Measurements from ENCODE around the gene ZNF423. TPM values are rescaled to one million over a fixed set of nuclear protein-coding genes. Genes with fewer than 3 reads are reported as not detected.

Gene ZNF423
- total and polyA plus RNA-seq, 2 experiments from 2014 or later: 14.9 to 41.8 TPM

DNA sequence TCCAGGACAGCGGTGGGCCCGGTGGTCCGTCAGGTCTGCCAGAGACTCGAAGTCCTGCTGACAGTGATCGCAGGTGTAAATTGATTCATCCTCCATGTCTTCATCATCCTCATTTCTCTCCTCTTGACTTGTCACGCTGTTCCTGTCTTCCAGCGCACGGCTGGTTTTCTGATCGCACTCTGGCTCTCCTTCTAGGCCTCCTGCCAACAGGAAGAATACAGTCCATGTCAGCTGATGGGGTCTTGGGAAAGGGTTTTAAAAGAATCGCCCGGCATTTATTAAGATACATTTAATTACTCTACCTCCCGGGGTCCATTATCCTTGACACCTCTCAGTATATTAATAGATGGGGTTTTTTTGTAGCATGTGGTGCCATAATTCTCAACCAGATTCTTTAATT, 125.1 kb downstream of the ZNF423 start:
- H3K4me3 Mint-ChIP-seq: no peak overlapping the region
- Histone ChIP-seq H3K27me3 (ENCODE audit: insufficient read depth) (no peaks in the 10 kb centered on the region), H3K4me1 (ENCODE audit: insufficient read depth) (peaks cover 8% of the 10 kb centered on the region; the same call in 1 of the 2 replicates), H3K27ac (ENCODE audit: low read depth) (no peak overlapping the region), H3K9me2 (ENCODE audit: insufficient read depth) (no peaks in the 10 kb centered on the region), H3F3A (replicated peaks; ENCODE audit: low read depth) (no peaks in the 10 kb centered on the region), H3K4me3 (no peak overlapping the region), H4K20me1 (replicated peaks; ENCODE audit: insufficient read depth) (0 out of 2 replicates have a peak, but pooled peaks cover 3% of the 10 kb centered on the region), H3K79me2 (replicated peaks; ENCODE audit: insufficient read depth) (0 out of 2 replicates have a peak, but pooled peaks cover 3% of the 10 kb centered on the region), H3K36me3 (ENCODE audit: insufficient read depth) (0 out of 2 replicates have a peak, but pooled peaks cover 6% of the 10 kb centered on the region), H3K4me2 (no peak overlapping the region), H2AFZ (no peak overlapping the region)
- no peak for DNase-seq (ENCODE audit: low spot score)
- peaks cover 27% of the 10 kb centered on the region for H3K36me3 Mint-ChIP-seq (ENCODE audit: low read depth)
- peaks cover 14% of the 10 kb centered on the region for H3K9me3 Mint-ChIP-seq
- peaks cover 3% of the 10 kb centered on the region for H3K27me3 Mint-ChIP-seq (ENCODE audit: insufficient read depth, low read depth, poor library complexity)
- TF ChIP-seq JUNB (IDR thresholded peaks at IDR 0.05; ENCODE audit: unreplicated experiment): no peak
- no peak for TF ChIP-seq EZH2phosphoT487 (IDR thresholded peaks at IDR 0.05; ENCODE audit: unreplicated experiment)
- TF ChIP-seq POLR2AphosphoS5 (IDR thresholded peaks at IDR 0.05; ENCODE audit: low read depth): no peak
- no peak for TF ChIP-seq STAT1 (IDR thresholded peaks at IDR 0.05; ENCODE audit: unreplicated experiment)
- TF ChIP-seq CREB1 (CRISPR knock-in tag; IDR thresholded peaks at IDR 0.05; ENCODE audit: low read depth): no peak
- no peak for TF ChIP-seq EZH2 (IDR thresholded peaks at IDR 0.05; ENCODE audit: low read depth, unreplicated experiment)
- TF ChIP-seq, protein P1, sequence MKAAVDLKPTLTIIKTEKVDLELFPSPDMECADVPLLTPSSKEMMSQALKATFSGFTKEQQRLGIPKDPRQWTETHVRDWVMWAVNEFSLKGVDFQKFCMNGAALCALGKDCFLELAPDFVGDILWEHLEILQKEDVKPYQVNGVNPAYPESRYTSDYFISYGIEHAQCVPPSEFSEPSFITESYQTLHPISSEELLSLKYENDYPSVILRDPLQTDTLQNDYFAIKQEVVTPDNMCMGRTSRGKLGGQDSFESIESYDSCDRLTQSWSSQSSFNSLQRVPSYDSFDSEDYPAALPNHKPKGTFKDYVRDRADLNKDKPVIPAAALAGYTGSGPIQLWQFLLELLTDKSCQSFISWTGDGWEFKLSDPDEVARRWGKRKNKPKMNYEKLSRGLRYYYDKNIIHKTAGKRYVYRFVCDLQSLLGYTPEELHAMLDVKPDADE (IDR thresholded peaks at IDR 0.05): no peak
- TF ChIP-seq, protein P2, sequence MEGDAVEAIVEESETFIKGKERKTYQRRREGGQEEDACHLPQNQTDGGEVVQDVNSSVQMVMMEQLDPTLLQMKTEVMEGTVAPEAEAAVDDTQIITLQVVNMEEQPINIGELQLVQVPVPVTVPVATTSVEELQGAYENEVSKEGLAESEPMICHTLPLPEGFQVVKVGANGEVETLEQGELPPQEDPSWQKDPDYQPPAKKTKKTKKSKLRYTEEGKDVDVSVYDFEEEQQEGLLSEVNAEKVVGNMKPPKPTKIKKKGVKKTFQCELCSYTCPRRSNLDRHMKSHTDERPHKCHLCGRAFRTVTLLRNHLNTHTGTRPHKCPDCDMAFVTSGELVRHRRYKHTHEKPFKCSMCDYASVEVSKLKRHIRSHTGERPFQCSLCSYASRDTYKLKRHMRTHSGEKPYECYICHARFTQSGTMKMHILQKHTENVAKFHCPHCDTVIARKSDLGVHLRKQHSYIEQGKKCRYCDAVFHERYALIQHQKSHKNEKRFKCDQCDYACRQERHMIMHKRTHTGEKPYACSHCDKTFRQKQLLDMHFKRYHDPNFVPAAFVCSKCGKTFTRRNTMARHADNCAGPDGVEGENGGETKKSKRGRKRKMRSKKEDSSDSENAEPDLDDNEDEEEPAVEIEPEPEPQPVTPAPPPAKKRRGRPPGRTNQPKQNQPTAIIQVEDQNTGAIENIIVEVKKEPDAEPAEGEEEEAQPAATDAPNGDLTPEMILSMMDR (conservative IDR thresholded peaks at IDR 0.05; ENCODE audit: low read depth in 2 of 2): no peak
- TF ChIP-seq, protein P3, sequence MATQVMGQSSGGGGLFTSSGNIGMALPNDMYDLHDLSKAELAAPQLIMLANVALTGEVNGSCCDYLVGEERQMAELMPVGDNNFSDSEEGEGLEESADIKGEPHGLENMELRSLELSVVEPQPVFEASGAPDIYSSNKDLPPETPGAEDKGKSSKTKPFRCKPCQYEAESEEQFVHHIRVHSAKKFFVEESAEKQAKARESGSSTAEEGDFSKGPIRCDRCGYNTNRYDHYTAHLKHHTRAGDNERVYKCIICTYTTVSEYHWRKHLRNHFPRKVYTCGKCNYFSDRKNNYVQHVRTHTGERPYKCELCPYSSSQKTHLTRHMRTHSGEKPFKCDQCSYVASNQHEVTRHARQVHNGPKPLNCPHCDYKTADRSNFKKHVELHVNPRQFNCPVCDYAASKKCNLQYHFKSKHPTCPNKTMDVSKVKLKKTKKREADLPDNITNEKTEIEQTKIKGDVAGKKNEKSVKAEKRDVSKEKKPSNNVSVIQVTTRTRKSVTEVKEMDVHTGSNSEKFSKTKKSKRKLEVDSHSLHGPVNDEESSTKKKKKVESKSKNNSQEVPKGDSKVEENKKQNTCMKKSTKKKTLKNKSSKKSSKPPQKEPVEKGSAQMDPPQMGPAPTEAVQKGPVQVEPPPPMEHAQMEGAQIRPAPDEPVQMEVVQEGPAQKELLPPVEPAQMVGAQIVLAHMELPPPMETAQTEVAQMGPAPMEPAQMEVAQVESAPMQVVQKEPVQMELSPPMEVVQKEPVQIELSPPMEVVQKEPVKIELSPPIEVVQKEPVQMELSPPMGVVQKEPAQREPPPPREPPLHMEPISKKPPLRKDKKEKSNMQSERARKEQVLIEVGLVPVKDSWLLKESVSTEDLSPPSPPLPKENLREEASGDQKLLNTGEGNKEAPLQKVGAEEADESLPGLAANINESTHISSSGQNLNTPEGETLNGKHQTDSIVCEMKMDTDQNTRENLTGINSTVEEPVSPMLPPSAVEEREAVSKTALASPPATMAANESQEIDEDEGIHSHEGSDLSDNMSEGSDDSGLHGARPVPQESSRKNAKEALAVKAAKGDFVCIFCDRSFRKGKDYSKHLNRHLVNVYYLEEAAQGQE (IDR thresholded peaks at IDR 0.05; ENCODE audit: unreplicated experiment): no peak
- TF ChIP-seq, protein P4, sequence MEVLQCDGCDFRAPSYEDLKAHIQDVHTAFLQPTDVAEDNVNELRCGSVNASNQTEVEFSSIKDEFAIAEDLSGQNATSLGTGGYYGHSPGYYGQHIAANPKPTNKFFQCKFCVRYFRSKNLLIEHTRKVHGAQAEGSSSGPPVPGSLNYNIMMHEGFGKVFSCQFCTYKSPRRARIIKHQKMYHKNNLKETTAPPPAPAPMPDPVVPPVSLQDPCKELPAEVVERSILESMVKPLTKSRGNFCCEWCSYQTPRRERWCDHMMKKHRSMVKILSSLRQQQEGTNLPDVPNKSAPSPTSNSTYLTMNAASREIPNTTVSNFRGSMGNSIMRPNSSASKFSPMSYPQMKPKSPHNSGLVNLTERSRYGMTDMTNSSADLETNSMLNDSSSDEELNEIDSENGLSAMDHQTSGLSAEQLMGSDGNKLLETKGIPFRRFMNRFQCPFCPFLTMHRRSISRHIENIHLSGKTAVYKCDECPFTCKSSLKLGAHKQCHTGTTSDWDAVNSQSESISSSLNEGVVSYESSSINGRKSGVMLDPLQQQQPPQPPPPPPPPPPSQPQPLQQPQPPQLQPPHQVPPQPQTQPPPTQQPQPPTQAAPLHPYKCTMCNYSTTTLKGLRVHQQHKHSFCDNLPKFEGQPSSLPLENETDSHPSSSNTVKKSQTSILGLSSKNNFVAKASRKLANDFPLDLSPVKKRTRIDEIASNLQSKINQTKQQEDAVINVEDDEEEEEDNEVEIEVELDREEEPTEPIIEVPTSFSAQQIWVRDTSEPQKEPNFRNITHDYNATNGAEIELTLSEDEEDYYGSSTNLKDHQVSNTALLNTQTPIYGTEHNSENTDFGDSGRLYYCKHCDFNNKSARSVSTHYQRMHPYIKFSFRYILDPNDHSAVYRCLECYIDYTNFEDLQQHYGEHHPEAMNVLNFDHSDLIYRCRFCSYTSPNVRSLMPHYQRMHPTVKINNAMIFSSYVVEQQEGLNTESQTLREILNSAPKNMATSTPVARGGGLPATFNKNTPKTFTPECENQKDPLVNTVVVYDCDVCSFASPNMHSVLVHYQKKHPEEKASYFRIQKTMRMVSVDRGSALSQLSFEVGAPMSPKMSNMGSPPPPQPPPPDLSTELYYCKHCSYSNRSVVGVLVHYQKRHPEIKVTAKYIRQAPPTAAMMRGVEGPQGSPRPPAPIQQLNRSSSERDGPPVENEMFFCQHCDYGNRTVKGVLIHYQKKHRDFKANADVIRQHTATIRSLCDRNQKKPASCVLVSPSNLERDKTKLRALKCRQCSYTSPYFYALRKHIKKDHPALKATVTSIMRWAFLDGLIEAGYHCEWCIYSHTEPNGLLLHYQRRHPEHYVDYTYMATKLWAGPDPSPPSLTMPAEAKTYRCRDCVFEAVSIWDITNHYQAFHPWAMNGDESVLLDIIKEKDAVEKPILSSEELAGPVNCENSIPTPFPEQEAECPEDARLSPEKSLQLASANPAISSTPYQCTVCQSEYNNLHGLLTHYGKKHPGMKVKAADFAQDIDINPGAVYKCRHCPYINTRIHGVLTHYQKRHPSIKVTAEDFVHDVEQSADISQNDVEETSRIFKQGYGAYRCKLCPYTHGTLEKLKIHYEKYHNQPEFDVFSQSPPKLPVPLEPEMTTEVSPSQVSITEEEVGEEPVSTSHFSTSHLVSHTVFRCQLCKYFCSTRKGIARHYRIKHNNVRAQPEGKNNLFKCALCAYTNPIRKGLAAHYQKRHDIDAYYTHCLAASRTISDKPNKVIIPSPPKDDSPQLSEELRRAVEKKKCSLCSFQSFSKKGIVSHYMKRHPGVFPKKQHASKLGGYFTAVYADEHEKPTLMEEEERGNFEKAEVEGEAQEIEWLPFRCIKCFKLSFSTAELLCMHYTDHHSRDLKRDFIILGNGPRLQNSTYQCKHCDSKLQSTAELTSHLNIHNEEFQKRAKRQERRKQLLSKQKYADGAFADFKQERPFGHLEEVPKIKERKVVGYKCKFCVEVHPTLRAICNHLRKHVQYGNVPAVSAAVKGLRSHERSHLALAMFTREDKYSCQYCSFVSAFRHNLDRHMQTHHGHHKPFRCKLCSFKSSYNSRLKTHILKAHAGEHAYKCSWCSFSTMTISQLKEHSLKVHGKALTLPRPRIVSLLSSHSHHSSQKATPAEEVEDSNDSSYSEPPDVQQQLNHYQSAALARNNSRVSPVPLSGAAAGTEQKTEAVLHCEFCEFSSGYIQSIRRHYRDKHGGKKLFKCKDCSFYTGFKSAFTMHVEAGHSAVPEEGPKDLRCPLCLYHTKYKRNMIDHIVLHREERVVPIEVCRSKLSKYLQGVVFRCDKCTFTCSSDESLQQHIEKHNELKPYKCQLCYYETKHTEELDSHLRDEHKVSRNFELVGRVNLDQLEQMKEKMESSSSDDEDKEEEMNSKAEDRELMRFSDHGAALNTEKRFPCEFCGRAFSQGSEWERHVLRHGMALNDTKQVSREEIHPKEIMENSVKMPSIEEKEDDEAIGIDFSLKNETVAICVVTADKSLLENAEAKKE (CRISPR knock-in tag; IDR thresholded peaks at IDR 0.05): no peak
- no peak for TF ChIP-seq ZNF331 (CRISPR knock-in tag; IDR thresholded peaks at IDR 0.05; ENCODE audit: low read depth)
- no peak for TF ChIP-seq ZNF114 (CRISPR knock-in tag; IDR thresholded peaks at IDR 0.05)
- no peak for TF ChIP-seq NANOG (IDR thresholded peaks at IDR 0.05; ENCODE audit: borderline replicate concordance)
- peaks cover 32% of the 10 kb centered on the region for H3K4me1 Mint-ChIP-seq
- no peak overlapping the region for H3K27ac Mint-ChIP-seq
- no peak for ATAC-seq
